Endothelial cell of umbilical vein (primary cell): ENCODE data around the gene GSX2. TPM values are rescaled to one million over a fixed set of nuclear protein-coding genes. Genes with fewer than 3 reads are reported as not detected.

Source experiments
- BruUV-seq: library from RNA; stranded (reverse); fragments of 400-500 nt; replicated peaks from 2 replicates; lab custom pipeline; 2021; lab: Mats Ljungman, UMichigan
- CTCF ChIA-PET: fragments of 300-600, 350-600 bp; sonication (Branson Sonifier 250); formaldehyde crosslinking; loops from one replicate; lab custom pipeline; 2021; ENCODE audit warnings: antibody characterized with exemption, inconsistent platforms; lab: Charles Lee
- POLR2A ChIA-PET: fragments of 300-600, 350-600 bp; sonication (Branson Sonifier 250); formaldehyde crosslinking; loops from one replicate; lab custom pipeline; 2021; ENCODE audit warnings: antibody characterized with exemption, inconsistent platforms; lab: Charles Lee
- DNase-seq: peaks from one replicate; pipeline ENCODE4 v3.0.0-alpha.2; 2011; ENCODE audit warnings: low read depth, low spot score
- FAIRE-seq: peaks from 2 replicates; lab custom pipeline; 2011; peaks lifted over from hg19 to GRCh38; lab: Jason Lieb, UNC
- H2AFZ ChIP-seq: 2 replicates; pipeline ENCODE4 v1.6.0; 2012; ENCODE audit warnings: low read depth, low read length, control low read depth, inconsistent platforms
- H3K27ac ChIP-seq: 2 replicates; pipeline ENCODE4 v1.5.1; 2011; ENCODE audit warnings: low read depth, mild to moderate bottlenecking, control low read depth, low read length, moderate library complexity; ENCODE audit not compliant: insufficient read depth
- H3K27me3 ChIP-seq, 2 experiments: 2 replicates each; pipeline versions ENCODE4 v1.6.0 to v1.6.1; 2011; ENCODE audit warnings: low read length in 2 of 2, mixed read lengths in 1 of 2; ENCODE audit not compliant: control insufficient read depth in 2 of 2, insufficient read depth in 2 of 2
- H3K36me3 ChIP-seq, 2 experiments: 2 replicates in 1 of 2; 3 replicates in 1 of 2; pipeline ENCODE4 v1.5.1; 2011; ENCODE audit warnings: low read length in 2 of 2, mild to moderate bottlenecking in 1 of 2, moderate library complexity in 1 of 2; ENCODE audit not compliant: control insufficient read depth in 2 of 2, insufficient read depth in 2 of 2; ENCODE audit errors: extremely low read depth in 1 of 2
- H3K4me1 ChIP-seq: 3 replicates; pipeline ENCODE4 v1.5.1; 2011; ENCODE audit warnings: mild to moderate bottlenecking, low read length; ENCODE audit not compliant: control insufficient read depth, insufficient read depth; ENCODE audit errors: extremely low read depth
- H3K4me2 ChIP-seq: 2 replicates; pipeline ENCODE4 v1.6.1; 2011; ENCODE audit warnings: low read length, control low read depth, mixed read lengths; ENCODE audit not compliant: insufficient read depth
- H3K4me3 ChIP-seq, 3 experiments: fragments of 200-600 bp in 1 of 3; sonication (generic), shearing (Covaris generic) in 1 of 3; replicated peaks in 1 of 3; 2 replicates each; pipeline ENCODE4 v1.5.1; 2011 to 2016; ENCODE audit warnings: control low read depth in 3 of 3, low read length in 3 of 3, mild to moderate bottlenecking in 2 of 3, inconsistent platforms in 1 of 3, low read depth in 1 of 3, moderate library complexity in 1 of 3; ENCODE audit not compliant: insufficient read depth in 1 of 3
- H3K79me2 ChIP-seq: 2 replicates; pipeline ENCODE4 v1.6.0; 2012; ENCODE audit warnings: low read length, inconsistent platforms; ENCODE audit not compliant: control insufficient read depth, insufficient read depth
- H3K9ac ChIP-seq: replicated peaks from 2 replicates; pipeline ENCODE3; 2011; ENCODE audit warnings: low read length, control low read depth; ENCODE audit not compliant: insufficient read depth; ENCODE audit errors: extremely low read depth
- H3K9me1 ChIP-seq: replicated peaks from 3 replicates; pipeline ENCODE4 v1.6.0; 2011; ENCODE audit warnings: mild to moderate bottlenecking, low read length; ENCODE audit not compliant: control insufficient read depth, insufficient read depth; ENCODE audit errors: extremely low read depth
- H3K9me3 ChIP-seq: replicated peaks from 2 replicates; pipeline ENCODE4 v1.5.1; 2012; ENCODE audit warnings: low read length, inconsistent platforms; ENCODE audit not compliant: control insufficient read depth, insufficient read depth
- H4K20me1 ChIP-seq: replicated peaks from 2 replicates; pipeline ENCODE3; 2011; ENCODE audit warnings: mild to moderate bottlenecking, low read length; ENCODE audit not compliant: control insufficient read depth, insufficient read depth; ENCODE audit errors: extremely low read depth
- EZH2 ChIP-seq: IDR thresholded peaks from 2 replicates; pipeline ENCODE4 v1.6.1; 2012; ENCODE audit warnings: borderline replicate concordance, low read depth, mild to moderate bottlenecking, moderate library complexity, low read length, inconsistent platforms; ENCODE audit not compliant: severe bottlenecking
- GATA2 ChIP-seq: IDR thresholded peaks from 2 replicates; pipeline ENCODE4 v1.7.0; 2011; ENCODE audit warnings: low read depth, mild to moderate bottlenecking, moderate library complexity, mixed read lengths, low read length; ENCODE audit not compliant: insufficient read length, insufficient read depth
- JUN ChIP-seq: IDR thresholded peaks from 2 replicates; pipeline ENCODE4 v1.6.1; 2011; ENCODE audit warnings: borderline replicate concordance, low read depth; ENCODE audit not compliant: insufficient read length, insufficient read depth
- POLR2A ChIP-seq: IDR thresholded peaks from 2 replicates; pipeline ENCODE4 v1.6.1; 2012; ENCODE audit warnings: low read depth, mild to moderate bottlenecking, control low read depth, low read length
- dilution Hi-C: fragments of 300-500 bp; cut with MboI; formaldehyde crosslinking; loops from one replicate; pipeline ENCODE4 v1.15.0; 2019; ENCODE audit warnings: low sequenced_read_pairs; ENCODE audit not compliant: extremely low pct_ligation_motif_present
- intact Hi-C: fragments of 100-400 bp; cut with micrococcal nuclease; formaldehyde crosslinking; loops from one replicate; pipeline ENCODE4 v1.10.0; 2022
- polyA plus RNA-seq, 4 experiments: library from polyadenylated mRNA; depleted of rRNA in 3 of 4; stranded (reverse) in 3 of 4; unstranded in 1 of 4; fragments of >200 nt; gene quantifications; 2 replicates each; pipeline versions ENCODE4 v1.2.1 to v1.2.3, GENCODE V29; 2011 to 2012; ENCODE audit warnings: missing spikeins in 1 of 4
- total RNA-seq: library from RNA; stranded (reverse); gene quantifications from 2 replicates; pipeline ENCODE4 v1.2.3, GENCODE V29; 2021
- TF ChIP-seq, protein P1 (sequence below), 2 donors: IDR thresholded peaks; 1 replicate in 1 of 2; 2 replicates in 1 of 2; pipeline ENCODE4 v1.5.1; 2011; ENCODE audit warnings: low read length in 2 of 2, mild to moderate bottlenecking in 2 of 2, moderate library complexity in 2 of 2, control low read depth in 1 of 2, inconsistent platforms in 1 of 2, low read depth in 1 of 2; ENCODE audit not compliant: insufficient read depth in 1 of 2; ENCODE audit errors: extremely low read depth in 1 of 2

GSX2 gene
- total and polyA plus RNA-seq, 2 donors (not counting 3 experiments of a cell fraction or from before 2014, with no cell fraction given): not detected

DNA sequence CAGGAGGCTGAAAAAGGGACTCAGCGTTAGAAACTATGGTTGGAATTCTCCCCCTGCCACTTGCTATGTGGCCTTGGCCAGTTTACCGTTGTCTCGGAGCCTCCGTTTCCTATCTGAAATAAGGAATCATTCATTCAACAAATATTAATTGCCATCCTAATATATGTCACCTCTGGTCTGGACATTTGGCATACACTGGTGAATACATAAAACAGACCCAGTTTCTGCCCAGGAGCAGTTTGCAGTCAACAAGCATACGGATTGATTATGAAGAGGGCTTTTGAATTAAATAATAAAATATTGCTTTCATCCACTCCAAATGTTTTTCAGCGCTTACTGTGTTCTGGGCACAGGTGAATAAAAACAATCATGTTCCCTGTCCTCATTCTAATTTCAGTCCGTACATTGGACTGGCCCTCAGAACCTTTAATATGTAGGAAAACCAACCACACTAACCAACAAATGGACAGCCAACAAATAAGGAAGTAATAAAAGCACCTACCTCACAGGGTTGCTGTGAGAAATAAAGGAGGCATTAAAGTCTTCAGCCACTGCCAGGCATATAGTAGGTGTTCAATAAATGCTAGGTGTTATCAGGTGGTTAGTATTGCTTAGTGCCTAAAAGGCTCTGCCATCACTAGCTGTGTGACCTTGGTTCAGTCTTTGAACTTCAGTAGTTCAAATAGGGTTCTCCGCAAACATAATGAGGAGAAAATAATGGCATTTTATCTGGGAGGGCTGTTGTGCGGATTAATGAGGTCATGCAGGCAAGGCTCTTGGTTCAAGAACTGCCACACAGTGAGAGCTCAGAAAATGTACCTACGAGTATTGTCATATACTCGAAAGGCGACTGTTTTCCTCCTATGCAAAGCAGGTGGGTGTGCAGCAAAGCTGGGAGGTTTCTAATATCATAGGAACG, 7.3 kb upstream of the GSX2 start:
- Histone ChIP-seq H3K4me2 (peak overlapping the region; percentile 63), H3K4me1 (peaks cover 5% of the 10 kb centered on the region), H3K9me1 (no peaks in the 10 kb centered on the region), H3K9me3 (no peaks in the 10 kb centered on the region), H3K27me3 (peaks cover 34 to 42% of the 10 kb centered on the region in 2 experiments), H3K36me3 (no peaks in the 10 kb centered on the region), H3K9ac (no peak overlapping the region), H3K27ac (no peak overlapping the region), H3K4me3 (peak overlapping the region; percentile 1 to 46 (median 41)), H3K79me2 (no peaks in the 10 kb centered on the region), H2AFZ (peak overlapping the region; percentile 32), H4K20me1 (no peaks in the 10 kb centered on the region)
- BruUV-seq: no TSS peak
- FAIRE-seq (no peak), DNase-seq (no peak)
- dilution Hi-C loops (no loop called here), intact Hi-C loops (no loop called here)
- CTCF ChIA-PET: interaction anchor here (1.2 to 1.8 kb wide), 2 partner anchors 11 to 27 kb away, joined by 3 to 5 read pairs; no protein-coding TSS in a partner anchor
- POLR2A ChIA-PET: no interaction called here
- no peak for TF ChIP-seq GATA2
- TF ChIP-seq JUN: no peak
- peak; percentile 27 for TF ChIP-seq EZH2

DNA sequence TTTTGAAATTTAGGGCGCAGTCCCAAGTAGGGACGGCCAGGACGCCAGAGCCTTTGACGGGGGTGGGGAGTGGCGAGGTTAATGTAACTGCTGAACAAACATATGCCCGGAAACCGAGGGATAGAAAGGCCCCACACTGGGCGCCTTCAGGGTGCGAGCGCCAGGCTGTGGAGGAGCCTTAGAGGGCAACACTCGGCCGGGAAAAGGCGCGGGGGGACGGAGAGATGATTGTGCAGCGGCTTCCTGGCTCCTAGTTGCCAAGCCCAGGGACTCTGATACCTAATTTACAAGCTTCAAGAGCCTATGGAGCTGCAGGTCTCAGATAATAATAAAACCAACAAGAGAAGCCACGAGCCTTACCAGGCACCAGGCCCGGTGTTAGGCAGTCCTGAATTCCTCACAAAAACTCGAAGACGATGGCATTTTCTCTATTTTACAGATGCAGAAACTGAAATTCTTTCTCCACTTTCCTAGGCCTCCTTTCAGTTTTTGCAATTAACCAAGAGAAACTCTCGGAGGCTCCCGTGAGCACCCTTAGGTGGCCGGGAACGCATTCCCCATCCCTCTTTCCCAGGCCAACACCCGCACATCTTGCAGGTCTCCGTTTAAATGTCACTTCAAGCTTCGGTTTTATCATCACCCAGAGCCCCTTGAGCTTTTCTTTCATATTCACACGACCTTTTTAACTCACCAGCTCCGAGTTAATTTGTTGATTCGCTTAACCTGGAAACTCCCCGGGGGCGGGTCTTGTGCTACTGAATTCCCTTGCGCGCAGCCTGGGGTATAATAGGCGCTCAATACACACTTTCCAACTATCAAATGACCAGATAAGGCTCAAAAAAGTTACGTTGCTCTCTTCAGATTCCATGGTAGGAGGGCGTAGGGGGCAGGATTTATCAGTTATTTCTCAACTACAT, 6.4 kb upstream of the GSX2 start:
- H3K4me2 ChIP-seq: no peak overlapping the region
- no peaks in the 10 kb centered on the region for H3K79me2 ChIP-seq
- H2AFZ ChIP-seq: no peak overlapping the region
- TF ChIP-seq GATA2 (no peak), POLR2A (no peak)
- TF ChIP-seq, protein P1, sequence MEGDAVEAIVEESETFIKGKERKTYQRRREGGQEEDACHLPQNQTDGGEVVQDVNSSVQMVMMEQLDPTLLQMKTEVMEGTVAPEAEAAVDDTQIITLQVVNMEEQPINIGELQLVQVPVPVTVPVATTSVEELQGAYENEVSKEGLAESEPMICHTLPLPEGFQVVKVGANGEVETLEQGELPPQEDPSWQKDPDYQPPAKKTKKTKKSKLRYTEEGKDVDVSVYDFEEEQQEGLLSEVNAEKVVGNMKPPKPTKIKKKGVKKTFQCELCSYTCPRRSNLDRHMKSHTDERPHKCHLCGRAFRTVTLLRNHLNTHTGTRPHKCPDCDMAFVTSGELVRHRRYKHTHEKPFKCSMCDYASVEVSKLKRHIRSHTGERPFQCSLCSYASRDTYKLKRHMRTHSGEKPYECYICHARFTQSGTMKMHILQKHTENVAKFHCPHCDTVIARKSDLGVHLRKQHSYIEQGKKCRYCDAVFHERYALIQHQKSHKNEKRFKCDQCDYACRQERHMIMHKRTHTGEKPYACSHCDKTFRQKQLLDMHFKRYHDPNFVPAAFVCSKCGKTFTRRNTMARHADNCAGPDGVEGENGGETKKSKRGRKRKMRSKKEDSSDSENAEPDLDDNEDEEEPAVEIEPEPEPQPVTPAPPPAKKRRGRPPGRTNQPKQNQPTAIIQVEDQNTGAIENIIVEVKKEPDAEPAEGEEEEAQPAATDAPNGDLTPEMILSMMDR (IDR thresholded peaks at IDR 0.05; ENCODE audit: extremely low read depth in 1 of 2, insufficient read depth in 1 of 2, low read depth in 1 of 2, low read length in 2 of 2): no peak
- H3K27me3 ChIP-seq: peaks cover 42 to 51% of the 10 kb centered on the region in 2 experiments
- FAIRE-seq (no peak), DNase-seq (no peak)
- no peak overlapping the region for H3K27ac ChIP-seq
- no peaks in the 10 kb centered on the region for H3K36me3 ChIP-seq
- no peak overlapping the region for H3K9ac ChIP-seq
- ChIA-PET POLR2A (no interaction called here), CTCF (interaction anchor here (1.8 kb wide), 1 partner anchor 10 kb away, joined by 5 read pairs; no protein-coding TSS in a partner anchor)
- no peaks in the 10 kb centered on the region for H3K9me1 ChIP-seq
- no peaks in the 10 kb centered on the region for H3K9me3 ChIP-seq
- H4K20me1 ChIP-seq: no peaks in the 10 kb centered on the region
- intact Hi-C loops (no loop called here), dilution Hi-C loops (no loop called here)
- H3K4me1 ChIP-seq: peaks cover 5% of the 10 kb centered on the region
- no TSS peak for BruUV-seq
- no peak overlapping the region for H3K4me3 ChIP-seq
